Tibial nerve (tissue), 3 donors: ENCODE measurements around the gene PLPP4.

Experiments
- CTCF ChIP-seq, 5 experiments: fragments of 200-600 bp in 3 of 5; fragments of 450-650 bp in 2 of 5; sonication (generic) in 3 of 5; IDR thresholded peaks; one replicate each; pipeline ENCODE4 v1.5.1; 2016 to 2019; ENCODE audit warnings: antibody characterized with exemption in 5 of 5, mild to moderate bottlenecking in 3 of 5, moderate library complexity in 2 of 5
- POLR2A ChIP-seq, 2 donors: fragments of 450-650 bp; IDR thresholded peaks; one replicate each; pipeline ENCODE4 v1.6.1; 2017; ENCODE audit warnings: antibody characterized with exemption in 2 of 2, mild to moderate bottlenecking in 2 of 2, moderate library complexity in 2 of 2

GRCh38 chr10:120426306-120426705 is 30.7 kb upstream of the PLPP4 start:
- TF ChIP-seq CTCF (IDR thresholded peaks at IDR 0.05) (no peak), POLR2A (IDR thresholded peaks at IDR 0.05) (no peak)
